Esophagus muscularis mucosa (tissue), 4 donors: ENCODE data around the gene PIN1.

Experiments
- CTCF ChIP-seq, 3 experiments: fragments of 200-600 bp in 2 of 3; fragments of 450-650 bp in 1 of 3; sonication (generic) in 2 of 3; IDR thresholded peaks; one replicate each; pipeline ENCODE4 v1.5.1; 2017 to 2019; ENCODE audit warnings: antibody characterized with exemption in 3 of 3, mild to moderate bottlenecking in 2 of 3, moderate library complexity in 1 of 3
- EP300 ChIP-seq: sonication (generic); formaldehyde crosslinking; IDR thresholded peaks from one replicate; pipeline ENCODE4 v1.6.1; 2017; ENCODE audit warnings: antibody characterized with exemption
- POLR2AphosphoS5 ChIP-seq, 2 donors: sonication (generic); formaldehyde crosslinking; IDR thresholded peaks; one replicate each; pipeline ENCODE4 v1.6.1; 2017; ENCODE audit warnings: antibody characterized with exemption in 2 of 2

- TF ChIP-seq CTCF (IDR thresholded peaks at IDR 0.05): no peak
- no peak for TF ChIP-seq EP300
- no peak for TF ChIP-seq POLR2AphosphoS5 (IDR thresholded peaks at IDR 0.05)
Measured at GRCh38 chr19:9861503-9861902, 26.4 kb downstream of the PIN1 start.
